Forelimb muscle (tissue), 1 donor: Measurements from ENCODE around the gene MAB21L4. TPM values are rescaled to one million over a fixed set of nuclear protein-coding genes. Genes with fewer than 3 reads are reported as not detected.

ENCODE experiments used
- DNase-seq: peaks from one replicate; pipeline ENCODE4 v3.0.0-alpha.2; 2013; ENCODE audit warnings: low read depth
- polyA plus RNA-seq: library from polyadenylated mRNA; unstranded; fragments of 120-200 nt; gene quantifications from one replicate; pipeline ENCODE4 v1.2.1, GENCODE V29; 2013; ENCODE audit not compliant: insufficient read length

MAB21L4 gene
- polyA plus RNA-seq, 1 donor: not detected

GRCh38 chr2:240894836-240895558, 959 bp downstream of the MAB21L4 start:
- no peak for DNase-seq

GRCh38 chr2:240894006-240894405, 1.9 kb downstream of the MAB21L4 start:
- DNase-seq: no peak

DNA sequence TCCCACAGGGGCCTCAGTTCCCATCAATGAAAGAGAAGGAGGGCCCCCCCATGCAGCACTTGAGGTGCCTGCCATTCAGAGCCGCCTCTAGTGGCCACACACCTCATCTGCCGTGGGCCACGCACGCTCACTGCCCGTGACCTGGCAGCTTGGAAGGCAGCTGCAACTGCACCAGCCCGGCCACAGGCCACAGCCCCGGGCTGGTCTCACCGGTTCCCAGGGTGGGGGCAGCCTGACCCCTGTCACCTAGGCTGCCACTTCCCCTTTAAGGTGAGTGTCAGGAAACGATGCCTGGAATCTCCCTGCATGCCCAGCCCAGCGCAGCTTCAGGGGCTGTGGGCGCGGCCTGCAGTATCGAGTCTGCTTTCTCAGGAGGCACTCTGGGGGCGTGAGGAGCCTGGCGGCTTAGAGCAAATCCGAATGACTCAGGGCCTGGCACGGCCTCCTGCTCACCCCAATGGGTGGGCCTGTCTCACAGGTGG, 2.6 kb downstream of the MAB21L4 start:
- DNase-seq: no peak

DNA sequence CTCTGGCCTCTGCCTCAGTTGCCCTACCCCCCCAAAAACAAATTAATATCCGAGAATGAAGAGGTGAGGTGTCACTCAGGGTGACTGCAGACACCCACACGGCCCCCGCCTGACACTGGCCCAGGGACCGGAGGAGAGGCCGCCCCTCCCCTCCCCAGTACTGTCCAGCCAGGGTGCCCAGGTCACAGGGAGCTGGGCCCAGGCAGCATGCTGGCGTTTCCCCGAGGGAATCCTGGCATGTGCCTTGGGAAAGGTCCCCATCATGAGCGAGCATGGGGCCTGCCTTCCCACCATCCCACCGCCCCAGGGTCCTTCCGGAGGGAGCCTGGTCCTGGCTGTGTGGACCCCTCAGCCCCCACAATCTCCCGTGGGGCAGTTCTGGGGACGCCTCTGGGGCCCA, 3.0 kb downstream of the MAB21L4 start:
- no peak for DNase-seq

DNA sequence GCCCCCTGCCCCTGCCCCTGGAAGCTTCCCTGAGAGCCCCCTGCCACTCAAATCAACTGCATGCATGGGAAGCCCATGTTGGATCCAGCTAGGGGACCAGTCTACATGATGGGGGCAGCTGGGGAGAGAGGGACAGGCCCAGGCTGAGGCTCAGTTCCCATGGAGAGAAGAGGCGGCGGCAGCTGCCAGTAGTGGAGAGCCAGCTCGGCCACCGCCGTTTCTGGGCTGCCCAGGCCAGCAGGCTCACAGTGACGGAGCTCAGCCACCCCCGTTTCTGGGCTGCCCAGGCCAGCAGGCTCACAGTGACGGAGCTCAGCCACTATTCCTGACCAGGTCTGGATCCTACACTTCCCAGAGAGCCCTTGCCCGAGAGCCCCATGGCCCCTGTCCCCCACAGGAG, 3.6 kb downstream of the MAB21L4 start:
- DNase-seq: no peak

DNA sequence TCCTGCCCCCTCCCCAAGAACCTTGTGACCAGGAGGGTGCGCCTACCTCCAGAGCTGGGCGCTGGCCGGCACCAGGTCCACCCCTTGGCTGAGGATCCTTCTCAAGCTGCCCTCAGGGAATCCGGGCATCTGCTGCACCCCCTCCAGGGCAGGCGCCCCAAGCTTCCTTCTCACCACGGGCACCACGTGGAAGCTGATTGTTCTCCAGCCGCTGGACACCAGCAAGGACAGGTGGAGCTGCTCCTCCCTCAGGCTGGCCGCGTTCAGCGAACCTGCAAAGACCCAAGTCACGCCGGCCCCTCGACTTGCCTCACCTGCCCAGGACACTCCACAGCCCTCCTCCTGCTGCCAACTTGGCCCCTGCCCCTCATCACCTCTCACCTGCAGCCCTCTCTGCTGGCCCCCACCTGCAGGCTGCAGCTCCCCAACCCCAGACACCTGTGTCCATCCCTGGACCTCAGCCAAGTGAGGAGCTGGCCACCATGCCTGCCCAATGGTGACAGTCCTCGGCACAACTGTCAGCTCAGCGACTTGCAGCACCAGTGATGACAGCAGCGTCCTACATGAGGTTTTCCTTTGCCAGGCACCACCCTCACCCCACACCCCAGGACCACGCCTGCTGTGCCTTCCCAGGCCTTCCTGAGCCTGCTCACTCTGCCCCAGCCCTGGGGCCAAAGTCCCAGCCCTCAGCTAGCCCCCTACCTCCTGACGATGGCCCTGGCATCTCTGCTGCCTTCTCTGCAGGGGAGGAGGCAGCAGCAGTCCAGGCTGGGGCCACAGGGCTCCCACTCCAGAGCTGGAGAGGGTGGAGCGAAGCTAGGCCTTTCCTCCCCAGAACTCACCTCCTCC, 4.2 kb downstream of the MAB21L4 start:
- no peak for DNase-seq

DNA sequence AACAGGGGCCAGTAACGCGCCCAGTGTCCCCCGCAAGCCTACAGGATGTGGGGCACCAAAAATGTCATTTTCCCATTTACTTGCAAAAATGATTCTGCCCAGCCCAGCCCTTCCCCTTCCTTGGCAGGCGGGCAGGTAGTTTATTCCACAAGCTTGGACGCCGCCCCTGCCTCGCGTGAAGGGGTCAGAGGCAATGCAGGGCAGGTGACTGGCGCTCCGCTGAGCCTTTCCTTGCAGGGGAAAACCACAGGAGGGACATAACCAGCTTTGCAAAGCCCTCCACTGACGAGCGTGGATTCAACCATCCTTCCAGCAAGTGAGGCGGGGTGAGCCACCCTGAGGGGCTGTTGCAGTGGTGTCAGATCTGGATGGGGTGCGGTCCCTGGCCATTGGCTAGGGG, 5.3 kb downstream of the MAB21L4 start:
- DNase-seq: no peak

GRCh38 chr2:240889601-240890560, 6.1 kb downstream of the MAB21L4 start:
- no peak for DNase-seq

- no peak for DNase-seq
Observed at GRCh38 chr2:240888890-240889573, 6.9 kb downstream of the MAB21L4 start.

DNA sequence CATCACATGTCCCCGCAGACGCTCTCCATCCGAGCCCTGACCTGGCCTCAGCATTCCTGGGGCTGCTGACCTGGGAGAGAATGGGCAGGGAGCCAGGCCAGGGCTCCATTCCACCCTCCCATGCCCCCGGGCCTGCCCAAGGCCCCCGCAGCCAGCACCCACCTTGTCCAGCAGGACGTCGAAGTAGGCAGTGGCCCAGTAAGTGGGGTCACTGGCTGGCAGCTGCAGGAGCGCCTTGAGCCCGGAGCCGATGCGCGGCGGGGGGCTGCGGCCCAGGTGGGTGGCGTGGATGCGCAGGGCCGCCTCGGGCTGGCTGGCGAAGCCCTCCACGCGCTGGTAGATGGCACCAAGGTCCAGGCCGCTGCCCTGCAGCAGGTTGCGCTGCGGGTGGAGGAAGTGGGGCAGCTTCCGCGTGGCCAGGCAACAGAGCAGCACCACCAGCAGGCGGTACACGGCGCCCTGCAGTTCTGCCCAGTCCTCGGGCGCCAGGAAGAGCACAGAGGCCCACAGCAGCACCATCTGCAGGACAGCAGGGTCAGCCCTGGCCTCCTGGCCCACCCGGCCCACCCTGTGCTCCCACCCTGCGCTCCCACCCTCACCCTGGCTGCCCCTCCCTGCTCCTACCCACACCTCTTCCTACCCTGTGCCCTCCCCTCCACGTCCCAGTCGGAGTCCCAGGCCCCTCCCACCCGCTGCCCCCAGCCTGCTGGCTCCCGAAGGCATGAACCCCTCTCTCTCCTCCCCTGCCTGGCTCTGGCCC, 7.6 kb downstream of the MAB21L4 start:
- DNase-seq: no peak

DNA sequence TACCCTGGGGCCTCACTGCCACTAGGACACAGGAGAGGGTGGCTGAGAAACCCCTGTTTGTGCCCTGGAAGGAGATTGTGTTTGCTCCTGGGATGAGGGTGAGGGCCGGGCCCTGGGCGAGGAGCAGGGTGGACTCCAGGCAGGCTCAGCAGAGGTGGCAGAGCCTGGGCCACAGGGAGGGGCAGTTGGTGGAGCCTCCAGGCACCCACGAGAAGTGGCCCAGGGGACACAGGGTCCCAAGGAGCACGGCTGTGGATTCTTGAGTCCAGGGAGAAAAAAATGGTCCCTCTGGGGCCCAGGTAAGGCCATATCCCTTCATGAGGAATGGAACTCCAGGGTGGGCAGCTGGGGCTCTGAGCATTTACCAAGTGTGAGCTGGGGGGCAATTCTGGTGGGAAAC, 8.3 kb downstream of the MAB21L4 start:
- no peak for DNase-seq

DNA sequence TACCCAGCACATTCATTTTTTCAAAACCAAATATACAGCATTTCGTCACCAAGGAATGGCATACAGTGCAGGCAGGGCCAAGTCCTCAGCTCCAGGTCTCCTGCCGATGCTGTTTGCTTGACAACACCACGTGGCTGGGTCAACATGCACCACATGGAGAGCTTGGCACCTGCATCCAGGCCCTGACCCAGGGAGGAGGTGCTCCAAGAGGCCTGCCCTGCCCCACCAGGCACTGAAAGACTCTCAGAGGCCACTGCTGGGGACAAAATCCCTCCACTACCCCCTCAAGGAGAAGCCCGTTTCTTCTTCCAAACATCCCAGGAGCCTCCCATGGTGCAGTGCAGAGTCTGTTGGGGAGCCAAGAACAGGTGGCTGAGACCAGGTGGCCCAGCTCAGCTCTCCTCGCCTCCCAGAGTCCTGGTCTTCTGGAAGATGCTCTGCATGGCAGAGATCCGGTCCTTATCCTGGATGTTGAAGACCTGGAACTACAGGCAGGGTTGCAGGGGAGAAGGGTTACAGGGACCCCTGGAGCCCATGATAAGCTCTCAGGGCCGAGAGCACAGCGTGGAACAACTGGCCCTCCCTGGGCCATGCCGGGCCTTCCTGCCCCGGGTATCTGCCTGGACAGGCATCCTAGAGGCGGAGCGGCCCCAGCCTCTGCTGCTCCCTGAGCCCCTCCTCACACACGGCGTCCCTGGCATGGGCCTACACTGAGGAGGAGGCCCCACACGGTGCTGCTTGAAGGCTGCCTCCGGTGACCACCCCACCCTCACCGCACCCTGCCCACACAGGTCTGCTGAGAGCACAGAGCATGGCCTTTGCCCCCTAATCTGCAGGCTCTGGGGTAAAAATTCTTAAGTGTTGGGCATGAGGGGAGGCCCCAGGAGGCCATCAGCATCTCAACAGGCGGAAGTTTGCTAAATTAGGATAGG, 9.0 kb downstream of the MAB21L4 start:
- DNase-seq: no peak

GRCh38 chr2:240886023-240886565, 9.9 kb downstream of the MAB21L4 start:
- no peak for DNase-seq

GRCh38 chr2:240885566-240885965, 10.4 kb downstream of the MAB21L4 start:
- DNase-seq: no peak

GRCh38 chr2:240884745-240885144, 11.2 kb downstream of the MAB21L4 start:
- no peak for DNase-seq

- no peak for DNase-seq
Observed at GRCh38 chr2:240884221-240884620, 11.7 kb downstream of the MAB21L4 start.

- DNase-seq: no peak
Observed at GRCh38 chr2:240881913-240882312, 14.0 kb downstream of the MAB21L4 start.

- DNase-seq: no peak
Observed at GRCh38 chr2:240879105-240879504, 16.9 kb downstream of the MAB21L4 start.

GRCh38 chr2:240878341-240878936, 17.5 kb downstream of the MAB21L4 start:
- DNase-seq: no peak
